GM12891 (cell line): Measurements from ENCODE around the gene SLC6A12.

Experiments used
- PAX5 ChIP-seq: IDR thresholded peaks from 2 replicates; pipeline ENCODE4 v1.6.1; 2011; ENCODE audit warnings: low read length, moderate library complexity, mild to moderate bottlenecking; ENCODE audit not compliant: insufficient read depth, severe bottlenecking
- POLR2A ChIP-seq: IDR thresholded peaks from 2 replicates; pipeline ENCODE4 v1.6.1; 2011; ENCODE audit warnings: low read depth, low read length, control low read depth
- POLR2AphosphoS5 ChIP-seq: IDR thresholded peaks from 2 replicates; pipeline ENCODE4 v1.6.1; 2011; ENCODE audit warnings: low read depth, low read length, control low read depth
- POU2F2 ChIP-seq: IDR thresholded peaks from 2 replicates; pipeline ENCODE4 v1.6.1; 2011; ENCODE audit warnings: low read depth, mild to moderate bottlenecking, control low read depth, low read length, moderate library complexity
- SPI1 ChIP-seq: IDR thresholded peaks from 2 replicates; pipeline ENCODE4 v1.6.1; 2011; ENCODE audit warnings: low read depth, low read length, control low read depth
- TAF1 ChIP-seq: IDR thresholded peaks from 2 replicates; pipeline ENCODE4 v1.6.1; 2011; ENCODE audit warnings: low read depth, low read length, control low read depth

DNA sequence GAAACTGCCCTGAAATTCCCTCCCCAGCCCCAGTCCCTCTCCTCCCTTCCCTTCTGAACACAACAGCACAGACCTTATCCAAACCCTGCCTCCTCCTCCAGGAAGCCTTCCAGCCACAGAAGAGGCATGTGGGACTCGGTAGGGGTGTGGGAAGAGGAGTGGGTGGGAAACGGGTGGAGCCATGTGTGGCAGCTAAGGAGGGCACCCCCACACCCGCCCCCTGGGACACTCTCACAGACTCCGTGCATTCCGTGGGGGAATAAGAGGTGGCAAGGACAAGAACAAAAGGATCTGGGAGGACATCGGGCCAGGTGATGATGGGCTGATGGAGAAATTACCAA lies 24.4 kb downstream of the SLC6A12 start:
- TF ChIP-seq POLR2A: no peak
- TF ChIP-seq POLR2AphosphoS5: no peak
- TF ChIP-seq TAF1: no peak
- no peak for TF ChIP-seq POU2F2
- TF ChIP-seq PAX5: no peak
- no peak for TF ChIP-seq SPI1
